Neuronal stem cell (in vitro differentiated cells): ENCODE measurements around the gene KRT6A.
"Not testable (repeated sequence)": the region's sequence is repeated elsewhere in the genome, so short reads cannot be mapped to it uniquely, and the experiment has no call there.

Source experiments
- DNase-seq: peaks from one replicate; pipeline ENCODE4 v3.0.0-alpha.2; 2013; ENCODE audit warnings: low spot score
- H2AFZ ChIP-seq: one replicate; pipeline ENCODE4 v1.6.1; 2013; ENCODE audit warnings: mild to moderate bottlenecking, low read length, inconsistent platforms
- H2AK5ac ChIP-seq: 2 replicates; pipeline ENCODE4 v1.6.1; 2013; ENCODE audit warnings: low read depth, mild to moderate bottlenecking, inconsistent platforms, low read length, moderate library complexity, mixed read lengths
- H2BK120ac ChIP-seq: 2 replicates; pipeline ENCODE4 v1.6.1; 2013; ENCODE audit warnings: low read depth, mild to moderate bottlenecking, inconsistent platforms, low read length, moderate library complexity, mixed read lengths
- H2BK12ac ChIP-seq: one replicate; pipeline ENCODE4 v1.6.1; 2013; ENCODE audit warnings: low read length, inconsistent platforms
- H2BK15ac ChIP-seq: 2 replicates; pipeline ENCODE4 v1.6.1; 2013; ENCODE audit warnings: mild to moderate bottlenecking, low read length, inconsistent platforms, mixed read lengths
- H2BK5ac ChIP-seq: one replicate; pipeline ENCODE4 v1.6.1; 2013; ENCODE audit warnings: inconsistent platforms, mild to moderate bottlenecking, low read length, moderate library complexity
- H3K14ac ChIP-seq: one replicate; pipeline ENCODE4 v1.6.1; 2013; ENCODE audit warnings: low read length, inconsistent platforms
- H3K18ac ChIP-seq: 2 replicates; pipeline ENCODE4 v1.6.1; 2013; ENCODE audit warnings: low read length, inconsistent platforms
- H3K23ac ChIP-seq: 2 replicates; pipeline ENCODE4 v1.6.1; 2013; ENCODE audit warnings: low read depth, mild to moderate bottlenecking, mixed read lengths, low read length, inconsistent platforms; ENCODE audit not compliant: poor library complexity
- H3K27ac ChIP-seq: replicated peaks from 3 replicates; pipeline ENCODE4 v1.5.1; 2013; ENCODE audit warnings: low read length, inconsistent platforms
- H3K27me3 ChIP-seq, 3 experiments: 2 replicates each; pipeline ENCODE4 v1.6.1; 2013; ENCODE audit warnings: low read length in 3 of 3, mild to moderate bottlenecking in 2 of 3, inconsistent platforms in 1 of 3, low read depth in 1 of 3, mixed read lengths in 1 of 3, moderate library complexity in 1 of 3; ENCODE audit not compliant: control insufficient read depth in 3 of 3, insufficient read depth in 3 of 3
- H3K36me3 ChIP-seq, 2 donors: replicated peaks in 1 of 2; 2 replicates each; pipeline ENCODE4 v1.6.1; 2013; ENCODE audit warnings: low read length in 2 of 2; ENCODE audit not compliant: control insufficient read depth in 2 of 2, insufficient read depth in 2 of 2
- H3K4ac ChIP-seq: 2 replicates; pipeline ENCODE4 v1.6.1; 2013; ENCODE audit warnings: inconsistent platforms, mild to moderate bottlenecking, low read length, moderate library complexity
- H3K4me1 ChIP-seq, 2 donors: 1 replicate in 1 of 2; 2 replicates in 1 of 2; pipeline ENCODE4 v1.6.1; 2013; ENCODE audit warnings: low read length in 2 of 2, low read depth in 1 of 2; ENCODE audit not compliant: control insufficient read depth in 2 of 2, insufficient read depth in 1 of 2
- H3K4me2 ChIP-seq: one replicate; pipeline ENCODE4 v1.6.1; 2013; ENCODE audit warnings: mild to moderate bottlenecking, low read length, inconsistent platforms; ENCODE audit not compliant: insufficient read depth, poor library complexity, severe bottlenecking
- H3K4me3 ChIP-seq, 2 donors: 2 replicates each; pipeline ENCODE4 v1.5.1; 2013; ENCODE audit warnings: low read length in 2 of 2, mild to moderate bottlenecking in 2 of 2, inconsistent platforms in 1 of 2, moderate library complexity in 1 of 2
- H3K79me1 ChIP-seq: one replicate; pipeline ENCODE4 v1.6.1; 2013; ENCODE audit warnings: low read depth, mild to moderate bottlenecking, inconsistent platforms, low read length, moderate library complexity
- H3K9ac ChIP-seq: one replicate; pipeline ENCODE4 v1.6.1; 2013; ENCODE audit warnings: mild to moderate bottlenecking, low read depth, low read length, inconsistent platforms; ENCODE audit not compliant: poor library complexity
- H3K9me3 ChIP-seq, 2 donors: replicated peaks in 1 of 2; 2 replicates each; pipeline versions ENCODE3 to v1.6.1; 2013; ENCODE audit warnings: low read length in 2 of 2, mild to moderate bottlenecking in 2 of 2, inconsistent platforms in 1 of 2, low read depth in 1 of 2, mixed read lengths in 1 of 2, moderate library complexity in 1 of 2; ENCODE audit not compliant: control insufficient read depth in 2 of 2, insufficient read depth in 1 of 2
- H4K8ac ChIP-seq: one replicate; pipeline ENCODE4 v1.6.1; 2013; ENCODE audit warnings: low read depth, mild to moderate bottlenecking, inconsistent platforms, low read length, moderate library complexity
- H4K91ac ChIP-seq: one replicate; pipeline ENCODE4 v1.6.1; 2013; ENCODE audit warnings: low read length, low read depth, mild to moderate bottlenecking, inconsistent platforms; ENCODE audit not compliant: poor library complexity
- WGBS, 2 donors: extraction: QIAGEN DNeasy Blood & Tissue Kit; methylation state at CpG; one replicate each; pipeline ENCODE4 v1.1.7; 2013; ENCODE audit warnings: missing lambda C conversion rate in 2 of 2, mixed read lengths in 1 of 2; ENCODE audit not compliant: insufficient read length in 2 of 2, insufficient replicate concordance in 1 of 2; ENCODE audit errors: extremely low coverage in 2 of 2; 5-methylcytosine and 5-hydroxymethylcytosine counted together

The KRT6A gene

DNA sequence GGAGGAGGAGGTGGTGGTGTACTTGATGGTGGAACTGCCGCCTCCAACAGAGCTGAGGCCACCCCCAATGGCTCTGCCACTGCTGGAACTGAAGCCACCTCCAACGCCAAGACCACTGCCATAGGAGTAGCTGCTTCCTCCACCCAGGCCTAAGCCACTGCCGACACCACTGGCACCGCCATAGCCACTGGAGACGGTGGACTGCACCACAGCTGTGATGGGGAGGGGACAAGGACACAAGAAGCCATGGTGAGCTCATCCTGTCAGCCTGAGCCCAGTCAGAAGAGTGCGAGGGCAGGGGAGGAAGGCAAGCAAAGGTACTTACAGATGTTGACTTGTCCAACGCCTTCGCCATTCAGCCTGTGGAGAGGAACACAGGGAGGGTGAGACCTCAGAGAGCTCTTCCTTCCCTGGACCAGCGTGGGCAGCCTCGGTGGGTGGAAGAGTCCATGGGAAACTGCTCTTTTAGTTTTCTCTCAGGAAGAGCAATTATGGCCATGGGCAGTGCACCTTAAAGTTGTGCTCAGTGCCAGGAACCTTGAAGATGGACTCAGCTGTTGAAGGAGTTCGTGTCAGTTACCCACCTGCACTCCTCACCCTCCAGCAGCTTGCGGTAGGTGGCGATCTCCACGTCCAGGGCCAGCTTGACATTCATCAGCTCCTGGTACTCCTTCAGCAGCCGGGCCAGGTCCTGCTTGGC lies 5.2 kb downstream of the KRT6A start:
- H4K91ac ChIP-seq, H3K4me1 ChIP-seq, H3K4me3 ChIP-seq, H3K9me3 ChIP-seq, H2BK5ac ChIP-seq, H2BK12ac ChIP-seq, H3K14ac ChIP-seq, H4K8ac ChIP-seq, H3K79me1 ChIP-seq, H2BK120ac ChIP-seq, H3K9ac ChIP-seq, H3K27ac ChIP-seq, H3K18ac ChIP-seq, H3K4ac ChIP-seq, H2BK15ac ChIP-seq, H3K23ac ChIP-seq, H2AK5ac ChIP-seq, H2AFZ ChIP-seq, H3K4me2 ChIP-seq, H3K36me3 ChIP-seq, DNase-seq, H3K27me3 ChIP-seq: not testable (repeated sequence)
- no CpG with 5 or more reads among the region's 15 CpGs for WGBS, 2 donors

- no peaks in the 10 kb centered on the region for H3K4me1 ChIP-seq
- H3K9ac ChIP-seq = no peak overlapping the region
- H4K8ac ChIP-seq = no peak overlapping the region
- H3K23ac ChIP-seq = no peak overlapping the region
- no peak overlapping the region for H3K4ac ChIP-seq
- H3K18ac ChIP-seq = no peak overlapping the region
- H2BK5ac ChIP-seq = no peak overlapping the region
- no peak overlapping the region for H2BK15ac ChIP-seq
- H3K9me3 ChIP-seq = no peaks in the 10 kb centered on the region
- H3K4me2 ChIP-seq = no peak overlapping the region
- no peak overlapping the region for H2AFZ ChIP-seq
- no peak overlapping the region for H3K27ac ChIP-seq
- H3K4me3 ChIP-seq = no peak overlapping the region
- H3K27me3 ChIP-seq = peaks cover 0 to 3% (median 0%) of the 10 kb centered on the region in 3 experiments
- no peak overlapping the region for H2BK120ac ChIP-seq
- H4K91ac ChIP-seq = no peak overlapping the region
- no CpG with 5 or more reads among the region's 1 CpG for WGBS, 2 donors
- H3K14ac ChIP-seq = no peak overlapping the region
- H2BK12ac ChIP-seq = no peak overlapping the region
- H3K36me3 ChIP-seq = no peaks in the 10 kb centered on the region
- H2AK5ac ChIP-seq = no peak overlapping the region
- H3K79me1 ChIP-seq = no peaks in the 10 kb centered on the region
- DNase-seq = no peak
Observed at GRCh38 chr12:52487211-52487610, 5.8 kb downstream of the KRT6A start.

- H2BK120ac ChIP-seq = no peak overlapping the region
- no peak overlapping the region for H2AFZ ChIP-seq
- H3K14ac ChIP-seq = no peak overlapping the region
- no peak overlapping the region for H3K27ac ChIP-seq
- H2BK15ac ChIP-seq = no peak overlapping the region
- no CpG with 5 or more reads among the region's 5 CpGs for WGBS, 2 donors
- H4K91ac ChIP-seq = no peak overlapping the region
- DNase-seq = no peak
- H3K79me1 ChIP-seq = no peaks in the 10 kb centered on the region
- H3K18ac ChIP-seq = no peak overlapping the region
- no peak overlapping the region for H2BK12ac ChIP-seq
- H3K4ac ChIP-seq = no peak overlapping the region
- H2AK5ac ChIP-seq = no peak overlapping the region
- H2BK5ac ChIP-seq = no peak overlapping the region
- H3K23ac ChIP-seq = no peak overlapping the region
- no peaks in the 10 kb centered on the region for H3K9me3 ChIP-seq
- H3K36me3 ChIP-seq = no peaks in the 10 kb centered on the region
- H3K4me3 ChIP-seq = no peak overlapping the region
- no peaks in the 10 kb centered on the region for H3K4me1 ChIP-seq
- no peak overlapping the region for H4K8ac ChIP-seq
- H3K4me2 ChIP-seq = no peak overlapping the region
- H3K9ac ChIP-seq = no peak overlapping the region
- H3K27me3 ChIP-seq = peaks cover 0 to 2% (median 0%) of the 10 kb centered on the region in 3 experiments
Observed at GRCh38 chr12:52486166-52487105, 6.6 kb downstream of the KRT6A start.

DNA sequence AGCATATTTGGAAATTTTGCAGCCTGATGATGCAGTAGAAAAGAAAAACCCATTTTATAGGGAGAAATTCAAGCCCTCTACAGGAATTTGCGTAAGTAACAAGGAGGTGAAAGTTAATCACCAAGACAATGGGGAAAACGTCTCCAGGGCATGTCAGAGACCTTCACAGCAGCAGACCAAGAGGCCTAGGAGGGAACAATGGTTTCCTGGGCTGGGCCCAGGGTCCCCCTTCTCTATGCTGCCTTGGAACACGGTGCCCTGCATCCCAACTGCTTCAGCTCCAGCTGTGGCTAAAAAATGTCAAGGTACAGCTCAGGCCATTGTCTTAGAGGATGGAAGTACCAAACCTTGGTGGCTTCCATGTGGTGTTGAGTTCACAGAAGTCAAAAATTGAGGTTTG lies 13.0 kb downstream of the KRT6A start:
- Histone ChIP-seq H4K8ac (no peak overlapping the region), H4K91ac (no peak overlapping the region), H3K27ac (no peak overlapping the region), H3K79me1 (no peaks in the 10 kb centered on the region), H3K36me3 (no peaks in the 10 kb centered on the region), H3K18ac (no peak overlapping the region), H3K23ac (no peak overlapping the region), H2AFZ (no peak overlapping the region), H2BK120ac (no peak overlapping the region), H3K14ac (no peak overlapping the region), H3K9me3 (no peaks in the 10 kb centered on the region), H3K4me3 (no peak overlapping the region), H2AK5ac (no peak overlapping the region), H3K27me3 (no peaks in the 10 kb centered on the region), H3K4me2 (no peak overlapping the region), H3K4me1 (no peaks in the 10 kb centered on the region), H2BK15ac (no peak overlapping the region), H2BK12ac (no peak overlapping the region), H2BK5ac (no peak overlapping the region), H3K9ac (no peak overlapping the region), H3K4ac (no peak overlapping the region)
- no peak for DNase-seq
- WGBS, 2 donors = no CpG with 5 or more reads among the region's 3 CpGs
